Stomach smooth muscle (tissue), 2 donors: ENCODE measurements around the gene CEP104.

Experiments
- H3K27ac ChIP-seq: one replicate; pipeline ENCODE4 v1.7.0; 2013; ENCODE audit warnings: mild to moderate bottlenecking, low read length, inconsistent platforms
- H3K27me3 ChIP-seq, 2 donors: one replicate each; pipeline ENCODE4 v1.7.0; 2013; ENCODE audit warnings: low read length in 2 of 2; ENCODE audit not compliant: insufficient read depth in 2 of 2, control insufficient read depth in 1 of 2
- H3K36me3 ChIP-seq, 2 donors: one replicate each; pipeline ENCODE4 v1.7.0; 2013; ENCODE audit warnings: low read length in 2 of 2; ENCODE audit not compliant: control insufficient read depth in 2 of 2, insufficient read depth in 2 of 2
- H3K4me1 ChIP-seq: one replicate; pipeline ENCODE4 v1.7.0; 2013; ENCODE audit warnings: low read length; ENCODE audit not compliant: control insufficient read depth, insufficient read depth
- H3K4me3 ChIP-seq, 2 donors: one replicate each; pipeline ENCODE4 v1.7.0; 2013; ENCODE audit warnings: low read length in 2 of 2
- H3K9ac ChIP-seq, 2 donors: one replicate each; pipeline ENCODE4 v1.7.0; 2013; ENCODE audit warnings: low read length in 2 of 2, mild to moderate bottlenecking in 1 of 2
- H3K9me3 ChIP-seq, 2 donors: one replicate each; pipeline ENCODE4 v1.7.0; 2013; ENCODE audit warnings: low read length in 2 of 2; ENCODE audit not compliant: control insufficient read depth in 2 of 2
- donor health status: healthy.
- donor health status: Pancreatic carcinoma.

Gene CEP104

DNA sequence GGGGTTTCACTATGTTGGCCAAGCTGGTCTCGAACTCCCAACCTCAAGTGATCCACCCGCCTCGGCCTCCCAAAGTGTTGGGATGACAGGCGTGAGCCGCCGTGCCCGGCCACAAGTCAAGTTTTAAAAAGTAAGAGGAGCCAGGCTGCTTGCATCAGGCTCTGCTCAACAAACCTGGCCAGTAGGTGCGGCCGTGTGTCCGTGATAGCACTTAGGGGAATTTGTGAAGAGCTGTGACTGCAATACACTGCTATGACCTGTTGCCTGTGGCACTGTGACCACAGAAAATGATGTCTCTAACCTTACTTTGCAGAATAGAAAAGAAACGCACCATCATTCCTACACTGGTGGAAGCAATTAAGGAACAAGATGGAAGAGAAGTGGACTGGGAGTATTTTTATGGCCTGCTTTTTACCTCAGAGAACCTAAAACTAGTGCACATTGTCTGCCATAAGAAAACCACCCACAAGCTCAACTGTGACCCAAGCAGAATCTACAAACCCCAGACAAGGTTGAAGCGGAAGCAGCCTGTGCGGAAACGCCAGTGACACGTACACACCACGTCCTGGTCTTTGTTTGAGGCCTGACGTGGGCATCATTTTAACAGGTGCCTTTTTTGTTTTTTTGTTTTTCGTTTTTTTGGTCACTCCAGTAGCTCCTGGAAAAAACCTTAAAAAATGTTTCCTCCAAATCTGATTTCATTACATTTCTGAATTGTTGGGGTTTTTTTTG lies 26.3 kb upstream of the CEP104 start:
- Histone ChIP-seq H3K27me3 (no peaks in the 10 kb centered on the region), H3K4me3 (no peak overlapping the region), H3K9ac (no peak overlapping the region), H3K27ac (no peak overlapping the region), H3K36me3 (peaks cover 32 to 54% of the 10 kb centered on the region in 2 donors), H3K9me3 (peaks cover 0 to 6% of the 10 kb centered on the region in 2 donors), H3K4me1 (no peaks in the 10 kb centered on the region)

DNA sequence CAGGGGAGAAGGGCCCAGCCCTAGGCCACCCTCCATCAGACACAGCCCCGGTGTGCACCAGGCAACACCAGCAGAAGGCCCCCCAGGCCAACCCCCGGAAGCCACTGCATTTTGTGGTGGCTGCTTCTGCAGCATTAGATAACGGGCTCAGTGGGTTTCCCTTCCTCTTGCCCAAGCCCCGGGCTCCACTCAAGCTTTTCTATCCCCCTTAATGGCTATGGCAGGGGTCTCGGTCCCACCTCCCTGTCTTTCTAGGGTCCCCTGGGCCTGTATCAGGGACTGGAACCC lies 24.1 kb upstream of the CEP104 start:
- Histone ChIP-seq H3K9me3 (peaks cover 0 to 6% of the 10 kb centered on the region in 2 donors), H3K4me3 (no peak overlapping the region), H3K27ac (no peak overlapping the region), H3K9ac (no peak overlapping the region), H3K27me3 (no peaks in the 10 kb centered on the region), H3K36me3 (peaks cover 23 to 50% of the 10 kb centered on the region in 2 donors), H3K4me1 (no peaks in the 10 kb centered on the region)

GRCh38 chr1:3880429-3881192 lies 23.6 kb upstream of the CEP104 start:
- H3K9me3 ChIP-seq: peaks cover 0 to 6% of the 10 kb centered on the region in 2 donors
- H3K4me1 ChIP-seq: no peaks in the 10 kb centered on the region
- H3K36me3 ChIP-seq: peaks cover 24 to 50% of the 10 kb centered on the region in 2 donors
- H3K4me3 ChIP-seq: no peak overlapping the region
- H3K27ac ChIP-seq: no peak overlapping the region
- no peaks in the 10 kb centered on the region for H3K27me3 ChIP-seq
- no peak overlapping the region for H3K9ac ChIP-seq

DNA sequence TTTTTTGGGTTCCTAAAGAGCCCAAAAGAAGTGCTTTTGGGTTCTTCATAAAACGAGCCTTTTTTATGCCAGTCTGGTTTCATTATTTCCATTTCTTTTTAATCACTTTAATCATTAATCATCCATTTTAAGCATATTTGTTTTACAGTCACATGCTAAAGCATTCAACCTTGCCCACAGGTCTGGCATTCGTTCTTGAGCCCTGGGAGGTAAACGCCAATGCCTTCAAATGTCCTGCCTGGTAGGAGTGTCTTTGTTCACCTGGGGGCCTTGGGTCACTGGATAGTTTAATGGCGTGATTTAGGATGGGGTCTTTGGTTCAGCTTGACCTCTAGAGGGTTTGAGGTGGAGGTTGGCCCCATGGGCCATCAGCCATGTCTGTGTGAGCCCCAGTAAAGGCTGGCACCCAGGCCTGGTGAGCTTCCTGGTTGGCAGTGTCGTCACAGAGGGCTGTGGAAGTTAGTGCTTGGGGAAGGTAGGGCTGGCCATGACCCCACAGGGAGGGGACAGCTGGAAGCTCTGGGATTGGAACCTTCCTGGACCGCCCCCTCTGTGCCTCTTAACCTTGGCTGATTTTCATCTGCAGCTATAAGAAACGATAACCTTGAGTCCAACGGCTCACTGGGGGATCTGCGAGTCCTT lies 22.9 kb upstream of the CEP104 start:
- Histone ChIP-seq H3K27me3 (no peaks in the 10 kb centered on the region), H3K36me3 (peaks cover 24 to 52% of the 10 kb centered on the region in 2 donors), H3K9me3 (peaks cover 0 to 6% of the 10 kb centered on the region in 2 donors), H3K4me1 (no peaks in the 10 kb centered on the region), H3K27ac (no peak overlapping the region), H3K9ac (no peak overlapping the region), H3K4me3 (no peak overlapping the region)

GRCh38 chr1:3879099-3879498 lies 22.1 kb upstream of the CEP104 start:
- Histone ChIP-seq H3K9me3 (peaks cover 0 to 6% of the 10 kb centered on the region in 2 donors), H3K27ac (no peak overlapping the region), H3K4me3 (no peak overlapping the region), H3K4me1 (no peaks in the 10 kb centered on the region), H3K36me3 (peaks cover 27 to 51% of the 10 kb centered on the region in 2 donors), H3K9ac (no peak overlapping the region), H3K27me3 (no peaks in the 10 kb centered on the region)

GRCh38 chr1:3876716-3877115 lies 19.7 kb upstream of the CEP104 start:
- Histone ChIP-seq H3K4me1 (no peaks in the 10 kb centered on the region), H3K27me3 (no peaks in the 10 kb centered on the region), H3K27ac (no peak overlapping the region), H3K9me3 (peaks cover 0 to 6% of the 10 kb centered on the region in 2 donors), H3K9ac (no peak overlapping the region), H3K4me3 (no peak overlapping the region), H3K36me3 (peaks cover 35 to 56% of the 10 kb centered on the region in 2 donors)

GRCh38 chr1:3874736-3875135 lies 17.7 kb upstream of the CEP104 start:
- no peak overlapping the region for H3K27ac ChIP-seq
- H3K36me3 ChIP-seq: peaks cover 30 to 64% of the 10 kb centered on the region in 2 donors
- H3K9ac ChIP-seq: no peak overlapping the region
- no peaks in the 10 kb centered on the region for H3K4me1 ChIP-seq
- H3K27me3 ChIP-seq: no peaks in the 10 kb centered on the region
- H3K9me3 ChIP-seq: peaks cover 0 to 6% of the 10 kb centered on the region in 2 donors
- H3K4me3 ChIP-seq: no peak overlapping the region

DNA sequence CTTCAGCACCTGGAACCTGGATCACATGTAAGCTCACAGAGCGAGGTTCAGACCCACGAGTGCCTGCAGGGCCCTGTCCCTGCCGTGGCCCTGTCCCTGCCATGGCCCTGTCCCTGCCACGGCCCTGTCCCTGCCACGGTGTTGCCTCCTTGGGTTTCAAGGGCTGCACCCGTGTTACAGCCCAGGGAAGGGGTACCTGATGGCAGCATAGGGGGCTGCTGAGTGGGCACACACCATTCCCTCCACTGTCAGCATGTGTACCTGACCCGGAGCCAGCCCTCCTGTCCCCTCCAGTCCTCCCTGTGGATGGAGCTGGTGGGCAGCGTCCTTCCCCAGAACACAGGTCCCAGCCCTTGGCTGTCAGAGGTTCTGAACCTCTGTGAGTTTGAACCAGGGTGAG lies 15.5 kb upstream of the CEP104 start:
- Histone ChIP-seq H3K36me3 (peaks cover 24 to 59% of the 10 kb centered on the region in 2 donors), H3K27me3 (no peaks in the 10 kb centered on the region), H3K4me3 (no peak overlapping the region)

DNA sequence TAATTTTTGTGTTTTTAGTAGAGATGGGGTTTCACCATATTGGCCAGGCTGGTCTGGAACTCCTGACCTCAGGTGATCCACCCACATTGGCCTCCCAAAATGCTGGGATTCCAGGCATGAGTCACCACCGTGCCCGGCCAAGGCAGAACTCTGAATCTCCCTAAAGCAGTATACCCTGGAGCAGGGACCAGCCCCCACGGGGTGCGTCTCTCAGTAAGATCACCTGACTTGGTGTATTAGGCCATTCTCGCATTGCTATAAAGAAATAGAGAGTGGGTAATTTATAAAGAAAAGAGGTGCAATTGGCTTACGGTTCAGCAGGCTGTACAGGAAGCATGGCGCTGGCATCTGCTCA lies 14.4 kb upstream of the CEP104 start:
- Histone ChIP-seq H3K4me1 (no peaks in the 10 kb centered on the region), H3K9me3 (no peaks in the 10 kb centered on the region), H3K9ac (no peak overlapping the region), H3K27me3 (no peaks in the 10 kb centered on the region), H3K36me3 (peaks cover 28 to 60% of the 10 kb centered on the region in 2 donors), H3K4me3 (no peak overlapping the region), H3K27ac (no peak overlapping the region)

More for the DNA sequence above, 15.5 kb upstream of the CEP104 start:
- H3K9me3 ChIP-seq: no peaks in the 10 kb centered on the region
- H3K4me1 ChIP-seq: no peaks in the 10 kb centered on the region
- H3K9ac ChIP-seq: no peak overlapping the region
- no peak overlapping the region for H3K27ac ChIP-seq

GRCh38 chr1:3869751-3870301 lies 12.8 kb upstream of the CEP104 start:
- Histone ChIP-seq H3K27ac (no peak overlapping the region), H3K27me3 (no peaks in the 10 kb centered on the region), H3K4me1 (no peaks in the 10 kb centered on the region), H3K36me3 (peaks cover 22 to 48% of the 10 kb centered on the region in 2 donors), H3K9ac (no peak overlapping the region), H3K9me3 (no peaks in the 10 kb centered on the region), H3K4me3 (no peak overlapping the region)
